Kidney (tissue), 14 donors: ENCODE measurements around the gene LCN10. TPM values are rescaled to one million over a fixed set of nuclear protein-coding genes. Genes with fewer than 3 reads are reported as not detected.

Experiments used
- DNase-seq, 5 donors: peaks; one replicate each; pipeline ENCODE4 v3.0.0-alpha.2; 2013 to 2020
- FAIRE-seq: peaks from 2 replicates; lab custom pipeline; 2012; peaks lifted over from hg19 to GRCh38; lab: Jason Lieb, UNC
- H3K27ac ChIP-seq, 2 donors: one replicate each; pipeline ENCODE4 v1.7.0; 2013; ENCODE audit warnings: low read depth in 2 of 2, low read length in 2 of 2, inconsistent platforms in 1 of 2
- H3K27me3 ChIP-seq: one replicate; pipeline ENCODE4 v1.7.1; 2013; ENCODE audit warnings: low read length, inconsistent platforms; ENCODE audit not compliant: control insufficient read depth, insufficient read depth
- H3K36me3 ChIP-seq, 3 donors: one replicate each; pipeline versions ENCODE4 v1.7.0 to v1.7.1; 2013; ENCODE audit warnings: low read length in 3 of 3, control low read depth in 1 of 3, inconsistent platforms in 1 of 3; ENCODE audit not compliant: insufficient read depth in 3 of 3, control insufficient read depth in 2 of 3
- H3K4me1 ChIP-seq, 3 donors: one replicate each; pipeline versions ENCODE4 v1.7.0 to v1.7.1; 2013; ENCODE audit warnings: low read length in 3 of 3, inconsistent platforms in 1 of 3, low read depth in 1 of 3; ENCODE audit not compliant: control insufficient read depth in 2 of 3, insufficient read depth in 2 of 3
- H3K4me3 ChIP-seq, 3 donors: one replicate each; pipeline versions ENCODE4 v1.7.0 to v1.8.1; 2013; ENCODE audit warnings: low read length in 3 of 3, control low read depth in 1 of 3, inconsistent platforms in 1 of 3
- H3K9ac ChIP-seq, 3 donors: one replicate each; pipeline versions ENCODE4 v1.7.0 to v1.7.1; 2013; ENCODE audit warnings: low read length in 3 of 3, control low read depth in 1 of 3, inconsistent platforms in 1 of 3
- H3K9me3 ChIP-seq, 3 donors: one replicate each; pipeline versions ENCODE4 v1.7.0 to v1.7.1; 2013; ENCODE audit warnings: low read length in 3 of 3, control low read depth in 1 of 3, inconsistent platforms in 1 of 3; ENCODE audit not compliant: control insufficient read depth in 2 of 3, insufficient read depth in 1 of 3
- CTCF ChIP-seq: IDR thresholded peaks from 3 replicates; pipeline ENCODE4 v1.5.1; 2012; ENCODE audit warnings: mild to moderate bottlenecking, moderate library complexity, borderline replicate concordance; ENCODE audit not compliant: insufficient read depth; ENCODE audit errors: extremely low read depth
- intact Hi-C: fragments of 100-400 bp; cut with DNase I; formaldehyde crosslinking; loops from one replicate; pipeline ENCODE4 v1.11.1; 2022
- polyA plus RNA-seq: library from polyadenylated mRNA; stranded (reverse); fragments of 350-450 nt; fragmentation: Illumina TruSeq; extraction: RNeasy Lipid Tissue Mini Kit (QIAGEN cat#74804); gene quantifications from one replicate; pipeline ENCODE4 v1.2.3, GENCODE V29; 2014; ENCODE audit warnings: low read depth, low replicate concordance; ENCODE audit not compliant: insufficient read depth
- total RNA-seq: library from RNA; stranded (reverse); fragmentation: NEBNext Ultra II Directional; extraction: Animal tissue kit (Norgen Biotek cat#: 25700); gene quantifications from one replicate; pipeline ENCODE4 v1.2.1, GENCODE V29; 2021
- donor health status: control.
- donor health status: control.
- donor health status: control.
- donor health status: control.
- donor health status: control.
- donor health status: DM: yes; HTN: yes; CAD: no.
- donor health status: Normal renal cell carcinoma (clear cell type).

The LCN10 gene
- total and polyA plus RNA-seq, 2 donors from 2014 or later, result 3.9 to 8.4 TPM

- H3K27me3 ChIP-seq, result no peaks in the 10 kb centered on the region
- TF ChIP-seq CTCF, result no peak
- FAIRE-seq, result no peak
- peaks cover 0 to 12% (median 9%) of the 10 kb centered on the region in 3 donors for H3K36me3 ChIP-seq
- no peak overlapping the region for H3K4me3 ChIP-seq
- H3K4me1 ChIP-seq, result peaks cover 0 to 18% (median 6%) of the 10 kb centered on the region in 3 donors
- H3K9me3 ChIP-seq, result no peaks in the 10 kb centered on the region
- no peak overlapping the region for H3K27ac ChIP-seq
- intact Hi-C loops, result no loop called here
- H3K9ac ChIP-seq, result no peak overlapping the region
- DNase-seq, result peak in 1 of 5 donors; percentile 85
Measured at GRCh38 chr9:136719195-136719880, 23.4 kb downstream of the LCN10 start.

- no peaks in the 10 kb centered on the region for H3K27me3 ChIP-seq
- H3K27ac ChIP-seq, result no peak overlapping the region
- intact Hi-C loops, result no loop called here
- H3K4me3 ChIP-seq, result no peak overlapping the region
- no peak for TF ChIP-seq CTCF
- no peak for FAIRE-seq
- no peak for DNase-seq
- H3K4me1 ChIP-seq, result peaks cover 0 to 26% (median 6%) of the 10 kb centered on the region in 3 donors
- no peak overlapping the region for H3K9ac ChIP-seq
- H3K36me3 ChIP-seq, result peaks cover 0 to 4% (median 4%) of the 10 kb centered on the region in 3 donors
- H3K9me3 ChIP-seq, result no peaks in the 10 kb centered on the region
Measured at GRCh38 chr9:136718345-136719194, 24.2 kb downstream of the LCN10 start.

- Histone ChIP-seq H3K4me3 (no peak overlapping the region), H3K36me3 (no peaks in the 10 kb centered on the region), H3K27ac (no peak overlapping the region), H3K9ac (no peak overlapping the region), H3K4me1 (peaks cover 0 to 25% (median 6%) of the 10 kb centered on the region in 3 donors), H3K9me3 (no peaks in the 10 kb centered on the region), H3K27me3 (no peaks in the 10 kb centered on the region)
- no peak for TF ChIP-seq CTCF
- intact Hi-C loops, result no loop called here
- FAIRE-seq, result no peak
- peak in 1 of 5 donors; percentile 79 for DNase-seq
Measured at GRCh38 chr9:136717399-136717798, 25.3 kb downstream of the LCN10 start.
